Progenitor cell of endocrine pancreas (in vitro differentiated cells): ENCODE data around the gene TAF10. TPM values are rescaled to one million over a fixed set of nuclear protein-coding genes. Genes with fewer than 3 reads are reported as not detected.

Experiments used
- DNase-seq: peaks from one replicate; pipeline ENCODE4 v3.0.0; 2021; ENCODE audit warnings: low spot score; ENCODE audit not compliant: unreplicated experiment
- H3K27ac Mint-ChIP-seq: 2 replicates; pipeline ENCODE4 v1.8.0; 2021; ENCODE audit warnings: mild to moderate bottlenecking, moderate library complexity, mixed read lengths
- H3K27me3 Mint-ChIP-seq: 2 replicates; pipeline ENCODE4 v1.8.0; 2021; ENCODE audit warnings: mixed read lengths
- H3K36me3 Mint-ChIP-seq: 2 replicates; pipeline ENCODE4 v1.8.0; 2022; ENCODE audit warnings: mixed read lengths; ENCODE audit not compliant: insufficient read depth
- H3K4me1 Mint-ChIP-seq: 2 replicates; pipeline ENCODE4 v1.8.0; 2021; ENCODE audit warnings: low read depth, mixed read lengths
- H3K4me3 Mint-ChIP-seq: 2 replicates; pipeline ENCODE4 v1.8.0; 2021; ENCODE audit warnings: low read depth, mild to moderate bottlenecking, moderate library complexity, mixed read lengths
- H3K9me3 Mint-ChIP-seq: 2 replicates; pipeline ENCODE4 v1.8.0; 2021; ENCODE audit warnings: low read depth, mixed read lengths
- CTCF ChIP-seq: fragments of 200-600 bp; sonication (generic); IDR thresholded peaks from one replicate; pipeline ENCODE4 v1.5.0; 2021; ENCODE audit warnings: antibody characterized with exemption, mild to moderate bottlenecking; ENCODE audit not compliant: unreplicated experiment
- total RNA-seq: library from RNA; stranded (reverse); gene quantifications from 2 replicates; pipeline ENCODE4 v1.2.1, GENCODE V29; 2021

Gene TAF10
- total RNA-seq, 1 donor from 2014 or later = 148 TPM

DNA sequence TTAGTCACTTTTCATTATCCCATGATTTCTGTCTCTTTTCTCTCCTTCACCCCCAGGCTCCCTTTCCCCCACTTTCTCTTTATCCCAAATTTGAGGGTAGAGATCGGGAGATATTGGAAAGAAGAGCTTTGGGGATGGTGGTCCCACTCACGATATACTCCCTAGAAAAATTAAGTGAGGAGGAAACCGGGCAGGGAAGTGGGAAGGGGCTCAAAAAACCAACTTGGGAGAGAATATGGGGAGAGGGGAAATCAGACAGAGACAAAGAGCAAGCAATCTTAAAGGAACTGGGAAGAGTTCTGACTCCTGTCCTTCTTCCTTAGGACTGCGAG lies 44.5 kb upstream of the TAF10 start:
- peaks cover 11% of the 10 kb centered on the region for H3K27me3 Mint-ChIP-seq
- H3K4me1 Mint-ChIP-seq = no peaks in the 10 kb centered on the region
- peak overlapping the region; percentile 74 for H3K4me3 Mint-ChIP-seq
- DNase-seq = no peak
- TF ChIP-seq CTCF = no peak
- H3K27ac Mint-ChIP-seq = peak overlapping the region; percentile 72
- H3K9me3 Mint-ChIP-seq = no peaks in the 10 kb centered on the region
- H3K36me3 Mint-ChIP-seq = no peaks in the 10 kb centered on the region

GRCh38 chr11:6655790-6656583 lies 44.0 kb upstream of the TAF10 start, which contains the start of gene DCHS1:
TSS of gene DCHS1 (minus strand) at chr11:6655809. CDS start at chr11:6641613, 14,196 bp downstream.
- peak within 1 kb of the TSS; percentile 74 for H3K4me3 Mint-ChIP-seq
- no peaks in the 10 kb centered on the region for H3K36me3 Mint-ChIP-seq
- no peak for TF ChIP-seq CTCF
- H3K27me3 Mint-ChIP-seq = peaks cover 11% of the 10 kb centered on the region
- peak; percentile 28 for DNase-seq
- H3K4me1 Mint-ChIP-seq = no peaks in the 10 kb centered on the region
- peak within 1 kb of the TSS; percentile 72 for H3K27ac Mint-ChIP-seq
- H3K9me3 Mint-ChIP-seq = no peaks in the 10 kb centered on the region

GRCh38 chr11:6655020-6655789 lies 43.2 kb upstream of the TAF10 start:
- no peaks in the 10 kb centered on the region for H3K9me3 Mint-ChIP-seq
- no peak overlapping the region for H3K4me3 Mint-ChIP-seq
- TF ChIP-seq CTCF = no peak
- H3K4me1 Mint-ChIP-seq = no peaks in the 10 kb centered on the region
- H3K27ac Mint-ChIP-seq = no peak overlapping the region
- no peaks in the 10 kb centered on the region for H3K36me3 Mint-ChIP-seq
- DNase-seq = peak; percentile 31
- H3K27me3 Mint-ChIP-seq = peaks cover 11% of the 10 kb centered on the region

- H3K27ac Mint-ChIP-seq = no peak overlapping the region
- H3K27me3 Mint-ChIP-seq = peaks cover 11% of the 10 kb centered on the region
- H3K4me1 Mint-ChIP-seq = no peaks in the 10 kb centered on the region
- H3K9me3 Mint-ChIP-seq = no peaks in the 10 kb centered on the region
- no peak for TF ChIP-seq CTCF
- no peak overlapping the region for H3K4me3 Mint-ChIP-seq
- H3K36me3 Mint-ChIP-seq = no peaks in the 10 kb centered on the region
- DNase-seq = no peak
Observed at GRCh38 chr11:6654281-6655019, 42.4 kb upstream of the TAF10 start.

DNA sequence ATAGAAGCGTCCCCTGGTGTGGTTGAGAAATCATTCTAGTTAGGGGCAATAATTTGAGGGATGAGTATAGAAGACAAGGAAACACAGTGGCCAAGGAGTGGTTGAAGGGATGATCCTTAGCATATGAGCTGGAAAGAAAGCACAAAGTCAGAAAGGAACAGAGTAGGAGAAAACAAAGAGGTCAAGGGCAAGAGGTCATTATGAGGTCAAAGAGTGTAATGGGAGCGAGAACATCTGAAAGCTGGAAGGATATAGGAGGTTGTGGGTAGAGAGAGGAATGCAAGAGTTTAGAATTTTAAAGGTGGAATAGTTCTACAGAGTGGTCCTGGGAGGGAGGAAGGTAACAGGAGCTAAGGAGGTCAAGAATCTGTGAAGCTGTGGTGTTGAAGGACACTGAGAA lies 41.6 kb upstream of the TAF10 start:
- Mint-ChIP-seq H3K36me3 (no peaks in the 10 kb centered on the region), H3K9me3 (no peaks in the 10 kb centered on the region), H3K27ac (no peak overlapping the region), H3K27me3 (peaks cover 11% of the 10 kb centered on the region), H3K4me3 (no peak overlapping the region), H3K4me1 (no peaks in the 10 kb centered on the region)
- DNase-seq = no peak
- no peak for TF ChIP-seq CTCF
